HepG2 (cell line): ENCODE measurements around the gene CTF1.

Experiments
- BCL3 ChIP-seq: sonication (generic); formaldehyde crosslinking; IDR thresholded peaks from 2 replicates; pipeline ENCODE4 v1.5.1; 2020; ENCODE audit warnings: mild to moderate bottlenecking, missing genetic modification reagents, moderate library complexity
- CEBPB ChIP-seq: IDR thresholded peaks from 2 replicates; pipeline ENCODE4 v1.6.1; 2011; ENCODE audit warnings: low read depth, low read length, improper control_type of control experiment, borderline replicate concordance
- CSRNP2 ChIP-seq: sonication (generic); formaldehyde crosslinking; conservative IDR thresholded peaks from 2 replicates; pipeline ENCODE4 v1.8.0; 2022; ENCODE audit warnings: low read depth, missing genetic modification reagents
- FOXC1 ChIP-seq: sonication (generic); formaldehyde crosslinking; IDR thresholded peaks from 2 replicates; pipeline ENCODE4 v1.8.0; 2022; ENCODE audit warnings: mild to moderate bottlenecking, missing genetic modification reagents, borderline replicate concordance
- HNRNPK ChIP-seq: fragments of 200-400 bp; formaldehyde crosslinking; IDR thresholded peaks from 2 replicates; pipeline ENCODE4 v1.6.1; 2018; ENCODE audit warnings: low read length, low read depth, moderate library complexity, mild to moderate bottlenecking; ENCODE audit not compliant: poor library complexity, severe bottlenecking
- MLX ChIP-seq: IDR thresholded peaks from 2 replicates; pipeline ENCODE4 v1.6.1; 2016
- NFIC ChIP-seq: IDR thresholded peaks from 2 replicates; pipeline ENCODE4 v1.6.1; 2012; ENCODE audit warnings: mild to moderate bottlenecking, low read length, inconsistent platforms
- NFRKB ChIP-seq: fragments of 450-650 bp; IDR thresholded peaks from 2 replicates; pipeline ENCODE4 v1.6.1; 2017
- NFYB ChIP-seq: sonication (generic); formaldehyde crosslinking; IDR thresholded peaks from 2 replicates; pipeline ENCODE4 v1.4.0; 2020; ENCODE audit warnings: missing genetic modification reagents
- ZBTB33 ChIP-seq: sonication (generic); formaldehyde crosslinking; IDR thresholded peaks from 2 replicates; pipeline ENCODE4 v1.4.0; 2020; ENCODE audit warnings: missing genetic modification reagents

- TF ChIP-seq MLX (CRISPR knock-in tag) = no peak
- TF ChIP-seq NFYB (CRISPR knock-in tag) = no peak
- no peak for TF ChIP-seq NFIC
- TF ChIP-seq CSRNP2 (CRISPR knock-in tag) = no peak
- TF ChIP-seq HNRNPK = no peak
- no peak for TF ChIP-seq BCL3 (CRISPR knock-in tag)
- TF ChIP-seq NFRKB = no peak
- TF ChIP-seq ZBTB33 (CRISPR knock-in tag) = no peak
- no peak for TF ChIP-seq CEBPB
- TF ChIP-seq FOXC1 = no peak
Measured at GRCh38 chr16:30912794-30913412, 16.5 kb downstream of the CTF1 start.
